HG03060 (cell line): ENCODE measurements around the gene DR1.
"Not testable (repeated sequence)": the region's sequence is repeated elsewhere in the genome, so short reads cannot be mapped to it uniquely, and the experiment has no call there.

Experiments
- ATAC-seq: cut with Tn5 transposase; IDR thresholded peaks from one replicate; pipeline ENCODE4 v1.9.1; 2021; ENCODE audit warnings: low read depth, moderate number of reproducible peaks; ENCODE audit not compliant: unreplicated experiment

Gene DR1

GRCh38 chr1:93374334-93375106 lies 28.8 kb downstream of the DR1 start:
- ATAC-seq: no peak

- ATAC-seq: no peak
Observed at GRCh38 chr1:93384656-93385055, 38.9 kb downstream of the DR1 start.

GRCh38 chr1:93386268-93386667 lies 40.6 kb downstream of the DR1 start:
- not testable (repeated sequence) for ATAC-seq

- no peak for ATAC-seq
Observed at GRCh38 chr1:93394514-93394913, 48.8 kb downstream of the DR1 start.

- ATAC-seq: no peak
Observed at GRCh38 chr1:93395195-93395594, 49.5 kb downstream of the DR1 start.

- ATAC-seq: no peak
Observed at GRCh38 chr1:93399781-93400180, 54.1 kb downstream of the DR1 start.

- ATAC-seq: no peak
Observed at GRCh38 chr1:93408203-93408602, 62.5 kb downstream of the DR1 start.

GRCh38 chr1:93411000-93411399 lies 65.3 kb downstream of the DR1 start:
- ATAC-seq: no peak

- no peak for ATAC-seq
Observed at GRCh38 chr1:93414749-93415148, 69.0 kb downstream of the DR1 start.

- ATAC-seq: no peak
Observed at GRCh38 chr1:93415296-93415695, 69.6 kb downstream of the DR1 start.

GRCh38 chr1:93416183-93416582 lies 70.5 kb downstream of the DR1 start:
- ATAC-seq: no peak
